ENCODE results near the gene DCAF8L1.

GRCh38 chrX:27964432-27964831 lies 16.8 kb downstream of the DCAF8L1 start:
- no peak for TF ChIP-seq EZH2 (IDR thresholded peaks at IDR 0.05; ENCODE audit: insufficient read depth, poor library complexity, severe bottlenecking)
- no peak for TF ChIP-seq EZH2phosphoT487 (IDR thresholded peaks at IDR 0.05; ENCODE audit: insufficient read depth, low read depth)
